Prostate gland (tissue), 2 donors: ENCODE data around the gene UBE2C.

Experiments used
- CTCF ChIP-seq, 4 experiments: fragments of 200-600 bp in 2 of 4; fragments of 450-650 bp in 2 of 4; sonication (generic) in 2 of 4; IDR thresholded peaks; 1 replicate in 3 of 4; 2 replicates in 1 of 4; pipeline ENCODE4 v1.5.1; 2016 to 2019; ENCODE audit warnings: antibody characterized with exemption in 4 of 4, mild to moderate bottlenecking in 2 of 4, moderate library complexity in 2 of 4
- POLR2A ChIP-seq: fragments of 450-650 bp; IDR thresholded peaks from one replicate; pipeline ENCODE4 v1.6.1; 2016; ENCODE audit warnings: antibody characterized with exemption, mild to moderate bottlenecking

- TF ChIP-seq CTCF (IDR thresholded peaks at IDR 0.05) (no peak), POLR2A (no peak)
Observed at GRCh38 chr20:45857882-45858216, 45.4 kb downstream of the UBE2C start.
